Stimulated activated CD8-positive, alpha-beta memory T cell treated with anti-CD3 and anti-CD28 coated beads, Interleukin-2, amount 100 ng/mL, for 1 hour (primary cell): Measurements from ENCODE around the gene CPNE8.
A peak's percentile ranks its signal among the peaks of the same experiment; 100 is the strongest.

Source experiments
- DNase-seq, 2 donors: peaks; one replicate each; pipeline ENCODE4 v3.0.0-alpha.2; 2020; ENCODE audit warnings: low read depth in 2 of 2

CPNE8 gene

GRCh38 chr12:38905480-38906351 lies at the start of gene CPNE8:
TSS of gene CPNE8 (minus strand) at chr12:38905591. CDS start at chr12:38905534, 57 bp downstream.
- no peak for DNase-seq

- DNase-seq, result no peak
Measured at GRCh38 chr12:38954238-38954873, 49.0 kb upstream of the CPNE8 start.

- DNase-seq, result no peak
Measured at GRCh38 chr12:38949363-38949762, 44.0 kb upstream of the CPNE8 start.

- no peak for DNase-seq
Measured at GRCh38 chr12:38934686-38935085, 29.3 kb upstream of the CPNE8 start.

GRCh38 chr12:38934078-38934584 lies 28.7 kb upstream of the CPNE8 start:
- DNase-seq, result no peak

- no peak for DNase-seq
Measured at GRCh38 chr12:38932320-38932719, 26.9 kb upstream of the CPNE8 start.

- DNase-seq, result no peak
Measured at GRCh38 chr12:38931461-38931860, 26.1 kb upstream of the CPNE8 start.

- DNase-seq, result no peak
Measured at GRCh38 chr12:38930990-38931389, 25.6 kb upstream of the CPNE8 start.

GRCh38 chr12:38926501-38926900 lies 21.1 kb upstream of the CPNE8 start:
- no peak for DNase-seq

- DNase-seq, result no peak
Measured at GRCh38 chr12:38921025-38921677, 15.8 kb upstream of the CPNE8 start.

GRCh38 chr12:38919191-38919590 lies 13.8 kb upstream of the CPNE8 start:
- no peak for DNase-seq

- no peak for DNase-seq
Measured at GRCh38 chr12:38915429-38916182, 10.2 kb upstream of the CPNE8 start.

GRCh38 chr12:38912116-38912515 lies 6.7 kb upstream of the CPNE8 start:
- no peak for DNase-seq

- no peak for DNase-seq
Measured at GRCh38 chr12:38911611-38912010, 6.2 kb upstream of the CPNE8 start.

GRCh38 chr12:38907201-38907923 lies 2.0 kb upstream of the CPNE8 start:
- DNase-seq, result no peak

GRCh38 chr12:38906482-38907200 lies 1.2 kb upstream of the CPNE8 start:
- DNase-seq, result peak in 1 of 2 donors; percentile 39

GRCh38 chr12:38904537-38905479 lies 583 bp downstream of the CPNE8 start:
- DNase-seq, result no peak

- DNase-seq, result no peak
Measured at GRCh38 chr12:38903596-38903995, 1.8 kb downstream of the CPNE8 start.

- no peak for DNase-seq
Measured at GRCh38 chr12:38898001-38898684, 7.2 kb downstream of the CPNE8 start.
